Smooth muscle cell (in vitro differentiated cells): ENCODE results near the gene NDE1. TPM values are rescaled to one million over a fixed set of nuclear protein-coding genes. Genes with fewer than 3 reads are reported as not detected.

Experiments used
- DNase-seq: peaks from one replicate; lab custom pipeline; 2025; ENCODE audit not compliant: unreplicated experiment; lab: John Stamatoyannopoulos, UW
- H2AFZ ChIP-seq: fragments of 200-600 bp; sonication (generic); 2 replicates; pipeline ENCODE4 v1.6.0; 2016; ENCODE audit warnings: antibody characterized with exemption, low read depth, mild to moderate bottlenecking
- H3F3A ChIP-seq: fragments of 200-600 bp; sonication (generic); 2 replicates; pipeline ENCODE4 v1.6.0; 2017; ENCODE audit warnings: antibody characterized with exemption, low read depth
- H3K27ac ChIP-seq: fragments of 200-600 bp; sonication (generic); 2 replicates; pipeline ENCODE4 v1.5.1; 2016; ENCODE audit warnings: low read depth, mild to moderate bottlenecking
- H3K27me3 ChIP-seq: fragments of 200-600 bp; sonication (generic); 2 replicates; pipeline ENCODE4 v1.6.1; 2016; ENCODE audit warnings: low read depth, mild to moderate bottlenecking
- H3K36me3 ChIP-seq: fragments of 200-600 bp; sonication (generic); 2 replicates; pipeline ENCODE4 v1.5.1; 2016; ENCODE audit warnings: low read depth
- H3K4me1 ChIP-seq: fragments of 200-600 bp; sonication (generic); 2 replicates; pipeline ENCODE4 v1.5.1; 2016; ENCODE audit warnings: low read depth
- H3K4me2 ChIP-seq: fragments of 200-600 bp; sonication (generic); 2 replicates; pipeline ENCODE4 v1.6.0; 2016; ENCODE audit warnings: mild to moderate bottlenecking
- H3K4me3 ChIP-seq: fragments of 200-600 bp; sonication (generic); 2 replicates; pipeline ENCODE4 v1.5.1; 2016; ENCODE audit warnings: mild to moderate bottlenecking
- H3K79me2 ChIP-seq: fragments of 200-600 bp; sonication (generic); 2 replicates; pipeline ENCODE4 v1.6.0; 2016; ENCODE audit warnings: low read depth, mild to moderate bottlenecking
- H3K9ac ChIP-seq: fragments of 200-600 bp; sonication (generic); 2 replicates; pipeline ENCODE4 v1.6.0; 2016; ENCODE audit warnings: low read depth
- H3K9me3 ChIP-seq: fragments of 200-600 bp; sonication (generic); replicated peaks from 2 replicates; pipeline ENCODE4 v1.5.1; 2016; ENCODE audit warnings: low read depth
- H4K20me1 ChIP-seq: fragments of 200-600 bp; sonication (generic); 2 replicates; pipeline ENCODE4 v1.6.0; 2016; ENCODE audit warnings: low read depth
- WGBS: methylation state at CpG from one replicate; pipeline ENCODE4 v1.1.7; 2016; ENCODE audit warnings: low lambda C conversion rate; 5-methylcytosine and 5-hydroxymethylcytosine counted together
- polyA plus RNA-seq: library from polyadenylated mRNA; unstranded; fragments of >200 nt; fragmentation: Nextera tagmentation; extraction: Ambion mirVana; gene quantifications from 2 replicates; pipeline ENCODE4 v1.2.1, GENCODE V29; 2016
- total RNA-seq: library from RNA; depleted of rRNA; stranded (reverse); fragments of >200 nt; gene quantifications from 2 replicates; pipeline ENCODE4 v1.2.3, GENCODE V29; 2014
- TF ChIP-seq, protein P1 (sequence below): fragments of 200-600 bp; sonication (generic); IDR thresholded peaks from 2 replicates; pipeline ENCODE4 v1.5.1; 2017; ENCODE audit warnings: borderline replicate concordance, mild to moderate bottlenecking, antibody characterized with exemption; ENCODE audit not compliant: insufficient read depth, poor library complexity, severe bottlenecking

NDE1 gene
- total and polyA plus RNA-seq, 2 experiments from 2014 or later, result 12.2 to 17.9 TPM

DNA sequence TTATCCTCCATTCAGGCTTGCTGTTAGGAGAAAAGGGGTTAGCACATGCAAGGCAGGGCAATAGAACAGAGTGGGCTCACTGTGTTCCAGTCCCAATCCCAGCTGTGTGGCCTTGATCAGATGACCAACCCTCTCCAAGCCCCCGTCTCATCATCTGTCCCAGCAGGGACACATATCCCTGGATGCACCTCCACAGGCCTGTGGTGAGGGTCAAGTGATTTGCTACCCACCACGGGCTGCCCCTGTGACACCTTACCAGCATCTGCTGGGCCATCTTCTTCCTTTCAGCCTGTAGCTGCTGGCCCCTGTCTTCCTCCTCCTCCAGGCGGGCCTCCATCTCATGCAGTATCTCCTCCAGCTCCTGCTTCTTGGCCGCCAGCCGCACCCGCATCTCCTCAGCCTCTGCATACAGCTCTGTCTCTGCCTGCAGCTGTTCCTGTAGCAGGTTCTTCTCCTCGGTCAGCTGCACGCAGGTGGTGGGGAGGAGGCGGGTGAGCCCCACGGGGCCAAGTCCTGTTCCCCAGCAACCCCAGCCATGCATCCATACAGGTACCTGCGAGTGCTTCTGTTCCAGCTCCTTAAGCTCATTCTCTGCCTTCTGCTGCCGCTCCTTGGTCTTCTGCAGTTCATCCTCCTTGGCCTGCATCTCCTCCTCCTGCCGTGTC is 91.3 kb downstream of the NDE1 start:
- H3K4me3 ChIP-seq, result no peak overlapping the region
- H3K79me2 ChIP-seq, result no peaks in the 10 kb centered on the region
- no peaks in the 10 kb centered on the region for H3K36me3 ChIP-seq
- no peak overlapping the region for H3K9ac ChIP-seq
- no peak for DNase-seq
- peaks cover 8% of the 10 kb centered on the region for H3K27me3 ChIP-seq
- H3F3A ChIP-seq, result no peaks in the 10 kb centered on the region
- TF ChIP-seq, protein P1, sequence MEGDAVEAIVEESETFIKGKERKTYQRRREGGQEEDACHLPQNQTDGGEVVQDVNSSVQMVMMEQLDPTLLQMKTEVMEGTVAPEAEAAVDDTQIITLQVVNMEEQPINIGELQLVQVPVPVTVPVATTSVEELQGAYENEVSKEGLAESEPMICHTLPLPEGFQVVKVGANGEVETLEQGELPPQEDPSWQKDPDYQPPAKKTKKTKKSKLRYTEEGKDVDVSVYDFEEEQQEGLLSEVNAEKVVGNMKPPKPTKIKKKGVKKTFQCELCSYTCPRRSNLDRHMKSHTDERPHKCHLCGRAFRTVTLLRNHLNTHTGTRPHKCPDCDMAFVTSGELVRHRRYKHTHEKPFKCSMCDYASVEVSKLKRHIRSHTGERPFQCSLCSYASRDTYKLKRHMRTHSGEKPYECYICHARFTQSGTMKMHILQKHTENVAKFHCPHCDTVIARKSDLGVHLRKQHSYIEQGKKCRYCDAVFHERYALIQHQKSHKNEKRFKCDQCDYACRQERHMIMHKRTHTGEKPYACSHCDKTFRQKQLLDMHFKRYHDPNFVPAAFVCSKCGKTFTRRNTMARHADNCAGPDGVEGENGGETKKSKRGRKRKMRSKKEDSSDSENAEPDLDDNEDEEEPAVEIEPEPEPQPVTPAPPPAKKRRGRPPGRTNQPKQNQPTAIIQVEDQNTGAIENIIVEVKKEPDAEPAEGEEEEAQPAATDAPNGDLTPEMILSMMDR, result no peak
- WGBS, result 90% methylated on average over 13 of the region's 13 CpGs
- no peak overlapping the region for H3K27ac ChIP-seq
- H4K20me1 ChIP-seq, result no peaks in the 10 kb centered on the region
- H2AFZ ChIP-seq, result no peak overlapping the region
- H3K4me2 ChIP-seq, result no peak overlapping the region
- no peaks in the 10 kb centered on the region for H3K4me1 ChIP-seq
- no peaks in the 10 kb centered on the region for H3K9me3 ChIP-seq

DNA sequence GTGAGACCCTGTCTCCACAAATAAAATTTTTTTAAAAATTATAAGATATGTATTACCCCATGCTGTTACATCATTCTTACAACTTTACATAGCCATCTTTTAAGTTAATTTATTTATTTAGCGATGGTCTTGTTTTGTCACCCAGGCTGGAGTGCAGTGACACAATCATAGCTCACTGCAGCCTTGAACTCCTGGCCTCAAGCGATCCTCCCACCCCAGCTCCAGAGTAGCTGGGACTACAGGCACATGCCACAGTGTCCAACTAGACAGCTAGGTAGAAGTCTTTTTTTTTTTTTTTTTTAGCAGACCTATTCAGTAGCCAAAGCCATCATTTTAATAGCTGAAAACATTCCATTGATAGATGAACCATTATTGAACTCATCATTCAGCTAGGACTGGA is 92.7 kb downstream of the NDE1 start:
- TF ChIP-seq, protein P1, result no peak
- Histone ChIP-seq H3F3A (no peaks in the 10 kb centered on the region), H3K4me3 (no peak overlapping the region), H3K9ac (no peak overlapping the region), H3K27ac (no peak overlapping the region), H3K4me2 (no peak overlapping the region), H3K36me3 (no peaks in the 10 kb centered on the region), H3K79me2 (no peaks in the 10 kb centered on the region), H3K27me3 (no peaks in the 10 kb centered on the region), H3K9me3 (no peaks in the 10 kb centered on the region), H2AFZ (no peak overlapping the region), H3K4me1 (no peaks in the 10 kb centered on the region), H4K20me1 (no peaks in the 10 kb centered on the region)
- DNase-seq, result no peak
- 93% methylated on average over 2 of the region's 2 CpGs for WGBS

- Histone ChIP-seq H3K4me2 (no peak overlapping the region), H3K27me3 (no peaks in the 10 kb centered on the region), H2AFZ (no peak overlapping the region), H3F3A (no peaks in the 10 kb centered on the region), H4K20me1 (no peaks in the 10 kb centered on the region), H3K79me2 (no peaks in the 10 kb centered on the region), H3K36me3 (no peaks in the 10 kb centered on the region), H3K27ac (no peak overlapping the region), H3K4me3 (no peak overlapping the region), H3K4me1 (no peaks in the 10 kb centered on the region), H3K9me3 (no peaks in the 10 kb centered on the region), H3K9ac (no peak overlapping the region)
- DNase-seq, result no peak
- WGBS, result 87% methylated on average over 1 of the region's 1 CpG
- TF ChIP-seq, protein P1, result no peak
Observed at GRCh38 chr16:15743657-15744056, 93.6 kb downstream of the NDE1 start.

GRCh38 chr16:15746332-15746731 is 96.3 kb downstream of the NDE1 start:
- H3K36me3 ChIP-seq, result no peaks in the 10 kb centered on the region
- DNase-seq, result no peak
- no peak overlapping the region for H3K9ac ChIP-seq
- H4K20me1 ChIP-seq, result no peaks in the 10 kb centered on the region
- WGBS, result 95% methylated on average over 6 of the region's 6 CpGs
- TF ChIP-seq, protein P1, result no peak
- H3K27ac ChIP-seq, result no peak overlapping the region
- H3K4me1 ChIP-seq, result no peaks in the 10 kb centered on the region
- no peaks in the 10 kb centered on the region for H3F3A ChIP-seq
- no peaks in the 10 kb centered on the region for H3K27me3 ChIP-seq
- no peaks in the 10 kb centered on the region for H3K79me2 ChIP-seq
- H2AFZ ChIP-seq, result no peak overlapping the region
- no peaks in the 10 kb centered on the region for H3K9me3 ChIP-seq
- no peak overlapping the region for H3K4me2 ChIP-seq
- no peak overlapping the region for H3K4me3 ChIP-seq
